HG02852 (cell line): Measurements from ENCODE around the gene ADGRV1.
"Not testable (repeated sequence)": the region's sequence is repeated elsewhere in the genome, so short reads cannot be mapped to it uniquely, and the experiment has no call there.

ENCODE experiments used
- ATAC-seq: cut with Tn5 transposase; IDR thresholded peaks from one replicate; pipeline ENCODE4 v1.9.1; 2021; ENCODE audit warnings: mild to moderate bottlenecking, moderate library complexity; ENCODE audit not compliant: unreplicated experiment

The ADGRV1 gene

DNA sequence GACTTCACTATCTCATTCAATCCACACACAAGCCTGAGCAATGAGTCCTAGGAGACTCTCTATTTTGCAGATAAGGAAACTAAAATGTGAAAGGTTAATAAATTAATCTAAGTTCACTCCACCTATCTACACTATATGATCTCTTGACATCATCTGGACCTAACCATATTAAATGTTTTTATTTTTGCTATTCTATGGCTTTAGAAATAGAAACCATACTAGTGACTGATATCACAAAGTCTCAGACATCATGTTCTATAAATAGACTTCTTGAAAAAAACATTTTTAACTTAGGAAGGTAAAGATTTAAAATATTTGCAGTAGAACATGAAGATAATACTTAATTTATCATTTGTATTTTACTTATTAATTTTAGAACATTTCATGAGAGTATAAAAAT is 9.4 kb upstream of the ADGRV1 start:
- no peak for ATAC-seq

GRCh38 chr5:90549729-90550275 is 8.8 kb upstream of the ADGRV1 start:
- ATAC-seq = no peak

- ATAC-seq = no peak
Observed at GRCh38 chr5:90550963-90551362, 7.6 kb upstream of the ADGRV1 start.

GRCh38 chr5:90551376-90551775 is 7.2 kb upstream of the ADGRV1 start:
- no peak for ATAC-seq

DNA sequence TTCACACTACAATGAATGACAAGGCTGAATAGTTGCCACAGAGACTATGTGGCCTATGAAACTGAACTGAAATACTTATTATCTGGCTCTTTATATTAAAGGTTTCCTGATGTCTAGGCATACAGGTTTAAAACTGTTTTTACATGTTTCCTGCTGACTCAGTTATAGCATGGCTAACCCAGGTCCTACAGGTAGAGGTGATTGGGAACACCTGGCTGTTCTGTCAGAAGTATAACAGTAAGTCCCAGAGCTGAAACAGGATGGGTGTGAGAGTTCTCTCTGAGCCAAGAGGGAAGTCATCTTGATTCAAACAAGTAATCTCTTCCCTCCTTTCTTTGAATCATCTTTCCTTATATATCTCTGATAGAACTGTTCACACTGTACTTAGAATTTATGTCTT is 4.9 kb upstream of the ADGRV1 start:
- ATAC-seq = no peak

- ATAC-seq = no peak
Observed at GRCh38 chr5:90554358-90555006, 4.1 kb upstream of the ADGRV1 start.

GRCh38 chr5:90555666-90556065 is 2.9 kb upstream of the ADGRV1 start:
- no peak for ATAC-seq

GRCh38 chr5:90557391-90557790 is 1.2 kb upstream of the ADGRV1 start:
- no peak for ATAC-seq

DNA sequence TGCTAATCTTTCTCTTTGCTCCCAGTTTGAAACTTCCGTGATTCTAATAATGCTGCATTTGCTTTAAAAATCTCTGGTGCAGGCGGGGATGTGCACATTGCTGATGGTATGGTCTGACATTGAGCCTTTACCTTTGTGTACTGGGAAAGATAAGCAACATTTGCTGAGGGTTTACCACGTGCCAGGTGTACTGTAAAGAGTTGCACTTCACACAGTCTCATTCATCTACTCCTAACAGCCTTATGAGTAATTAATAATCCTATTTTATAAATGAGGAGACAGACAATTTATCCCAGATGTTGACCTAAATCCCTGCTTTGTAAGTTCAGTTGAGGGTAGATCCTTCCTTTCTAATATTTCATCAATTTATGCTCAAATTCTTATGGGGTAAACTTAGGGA is 726 bp upstream of the ADGRV1 start:
- no peak for ATAC-seq

DNA sequence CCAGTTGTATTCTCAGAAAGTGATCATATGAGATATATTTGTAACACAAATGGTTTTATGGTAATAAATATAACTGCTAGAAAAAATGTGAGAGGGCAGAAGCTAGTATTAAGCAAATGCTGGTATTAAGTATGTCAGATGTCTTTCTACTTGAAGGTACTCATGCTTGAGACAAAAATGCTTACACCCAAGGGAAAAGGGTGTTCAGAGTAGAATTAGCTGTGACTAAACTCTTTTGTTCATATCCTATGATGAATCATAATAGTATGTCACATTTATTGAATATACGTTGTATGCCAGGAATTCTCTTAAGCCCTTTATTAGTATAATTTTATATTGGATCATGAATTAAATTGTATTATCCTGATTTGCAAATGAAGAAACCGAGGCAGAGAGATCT is 2.2 kb downstream of the ADGRV1 start:
- no peak for ATAC-seq

DNA sequence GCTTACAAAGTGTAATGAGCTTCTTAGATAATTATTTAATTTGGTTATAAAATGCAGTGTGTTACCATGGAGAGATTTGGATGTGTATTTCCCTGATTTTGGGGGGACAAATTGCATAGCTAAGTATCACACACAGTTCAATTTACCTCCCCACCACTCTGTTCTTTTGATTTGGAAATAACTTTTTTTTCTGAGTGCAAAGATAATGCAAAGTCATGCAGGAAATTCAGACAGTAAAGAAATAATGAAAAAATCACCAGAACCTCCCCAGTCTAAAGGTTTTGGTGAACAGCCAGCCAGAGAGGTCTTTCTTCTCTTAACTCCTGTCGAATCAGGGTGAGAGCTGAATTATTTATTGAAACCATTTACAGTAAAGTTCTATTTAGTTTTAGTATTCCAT is 3.2 kb downstream of the ADGRV1 start:
- no peak for ATAC-seq

DNA sequence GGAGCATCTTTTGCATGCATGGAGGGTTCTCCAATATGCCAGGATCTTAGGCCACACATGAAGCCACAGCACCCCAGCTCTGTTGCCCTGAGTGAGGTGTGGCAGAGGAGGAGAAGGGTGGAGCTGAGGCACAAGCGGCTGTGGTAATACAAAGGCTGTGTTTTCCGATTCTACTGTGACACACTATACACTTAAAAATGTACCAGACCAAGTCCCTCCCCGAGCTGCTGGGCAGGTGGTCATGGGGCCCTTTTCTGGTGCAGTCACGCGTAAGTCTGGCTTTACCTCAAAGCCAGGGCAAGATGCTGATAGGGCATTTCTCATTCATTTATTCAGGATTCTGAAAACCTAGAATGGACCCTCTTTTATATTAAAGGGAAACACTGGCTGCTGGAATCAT is 3.7 kb downstream of the ADGRV1 start:
- no peak for ATAC-seq

GRCh38 chr5:90563108-90563507 is 4.5 kb downstream of the ADGRV1 start:
- no peak for ATAC-seq

DNA sequence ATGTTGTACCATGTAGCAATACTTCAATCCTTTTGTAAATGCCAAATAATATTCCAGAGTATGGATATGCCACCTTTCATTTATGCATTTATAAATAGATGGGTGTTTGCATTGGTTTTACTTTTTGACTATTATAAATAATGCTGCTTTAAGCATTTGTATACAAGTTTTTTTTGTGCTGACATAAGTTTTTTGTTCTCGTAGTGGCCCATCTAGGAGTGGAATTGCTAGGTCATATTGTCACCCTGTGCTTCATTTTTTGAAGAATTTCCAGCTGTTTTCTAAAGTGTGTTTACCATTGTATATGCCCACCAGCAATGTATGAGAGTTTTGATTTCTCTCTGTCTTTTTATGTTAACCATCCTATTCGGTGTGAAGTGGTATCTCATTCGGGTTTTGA is 6.9 kb downstream of the ADGRV1 start:
- ATAC-seq = no peak

GRCh38 chr5:90569084-90569483 is 10.5 kb downstream of the ADGRV1 start:
- no peak for ATAC-seq

DNA sequence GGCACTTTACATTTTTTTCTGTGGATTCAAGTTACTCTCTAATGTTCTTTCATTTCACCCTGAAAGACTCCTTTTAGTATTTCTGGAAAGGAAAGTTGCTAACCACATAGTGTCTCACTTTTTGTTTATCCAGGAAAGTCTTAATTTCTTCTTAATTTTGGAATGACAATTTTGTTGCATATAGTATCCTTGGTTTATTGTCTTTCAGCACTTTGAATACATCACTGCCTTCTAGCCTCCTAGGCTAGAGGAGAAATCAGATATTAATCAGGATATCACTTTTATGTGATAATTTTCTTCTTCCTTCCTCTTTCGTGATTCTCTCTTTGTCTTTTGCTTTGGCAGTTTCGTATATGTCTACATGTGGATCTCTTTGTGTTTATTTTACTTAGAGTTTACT is 11.4 kb downstream of the ADGRV1 start:
- ATAC-seq = no peak

- ATAC-seq = no peak
Observed at GRCh38 chr5:90571147-90571773, 12.7 kb downstream of the ADGRV1 start.

GRCh38 chr5:90575712-90576111 is 17.1 kb downstream of the ADGRV1 start:
- ATAC-seq = no peak

- ATAC-seq = not testable (repeated sequence)
Observed at GRCh38 chr5:90576566-90576965, 18.0 kb downstream of the ADGRV1 start.

GRCh38 chr5:90579905-90580304 is 21.3 kb downstream of the ADGRV1 start:
- ATAC-seq = not testable (repeated sequence)

DNA sequence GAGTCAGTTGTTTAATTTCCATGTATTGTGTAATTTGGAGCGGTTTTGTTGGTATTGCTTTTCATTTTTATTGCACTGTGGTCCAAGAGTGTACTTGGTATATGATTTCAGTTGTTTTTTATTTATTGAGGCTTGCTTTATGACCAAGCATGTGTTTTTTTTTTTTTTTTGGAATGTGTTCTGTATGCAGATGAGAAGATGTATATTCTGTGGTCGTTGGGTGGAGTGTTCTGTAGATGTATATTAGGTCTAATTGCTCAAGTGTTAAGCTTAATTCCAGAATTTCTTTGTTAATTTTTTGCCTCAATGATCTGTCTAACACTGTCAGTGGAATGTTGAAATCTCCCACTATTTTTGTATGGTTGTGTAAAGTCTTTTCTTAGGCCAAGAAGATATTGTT is 23.4 kb downstream of the ADGRV1 start:
- ATAC-seq = no peak

DNA sequence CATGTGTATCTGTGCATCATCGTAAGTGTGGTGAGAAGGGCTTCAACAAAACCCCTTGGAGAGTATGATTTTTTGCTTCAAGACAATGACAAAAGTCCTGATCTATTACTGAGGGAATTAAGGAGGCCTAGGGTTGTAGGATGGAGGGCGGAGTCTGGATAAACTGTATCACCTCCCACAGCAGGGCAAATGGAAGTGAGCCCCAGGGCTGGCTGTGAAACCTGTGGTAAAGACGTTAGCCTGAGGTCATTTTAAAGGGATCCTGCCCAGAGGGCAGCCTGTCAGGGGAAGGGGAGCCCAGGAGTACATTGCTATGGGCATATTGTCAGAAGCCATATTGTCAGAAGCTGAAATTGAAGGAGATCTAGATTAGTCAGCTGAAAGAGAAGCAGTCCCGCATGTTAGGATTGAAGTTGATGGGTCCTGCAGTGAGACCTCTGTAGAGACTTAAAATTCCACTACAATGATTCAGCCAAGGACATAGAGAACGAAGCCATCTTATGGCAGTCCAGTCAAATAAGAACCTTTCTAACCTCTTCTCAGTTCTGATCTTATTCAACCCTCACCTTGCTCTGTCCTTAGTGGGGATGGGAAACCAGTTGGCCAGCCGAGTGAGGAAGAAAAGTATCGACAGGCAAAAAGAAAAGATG is 26.9 kb downstream of the ADGRV1 start:
- no peak for ATAC-seq
